Neural cell (in vitro differentiated cells): ENCODE results near the gene SNAP25. TPM values are rescaled to one million over a fixed set of nuclear protein-coding genes. Genes with fewer than 3 reads are reported as not detected.

Source experiments
- H2AFZ ChIP-seq: fragments of 200-600, 300-800 bp; sonication (generic), shearing (Covaris generic); 2 replicates; pipeline ENCODE4 v1.6.0; 2014; ENCODE audit warnings: low read depth, mild to moderate bottlenecking, antibody characterized with exemption, low read length, moderate library complexity
- H3F3A ChIP-seq: fragments of 200-600 bp; shearing (Covaris generic); 2 replicates; pipeline ENCODE4 v1.6.1; 2016; ENCODE audit warnings: mild to moderate bottlenecking, moderate library complexity, mixed read lengths, antibody characterized with exemption, low read length; ENCODE audit not compliant: insufficient read depth, poor library complexity, severe bottlenecking
- H3K27ac ChIP-seq: fragments of 200-600, 300-800 bp; sonication (generic), shearing (Covaris generic); 2 replicates; pipeline ENCODE4 v1.5.1; 2014; ENCODE audit warnings: mild to moderate bottlenecking, low read length, moderate library complexity
- H3K27me3 ChIP-seq: fragments of 300-800, 200-600 bp; sonication (generic), shearing (Covaris generic); 2 replicates; pipeline ENCODE4 v1.6.0; 2014; ENCODE audit warnings: mild to moderate bottlenecking, low read depth, low read length, moderate library complexity; ENCODE audit not compliant: insufficient read depth
- H3K36me3 ChIP-seq: fragments of 300-800, 200-600 bp; sonication (generic), shearing (Covaris generic); 2 replicates; pipeline ENCODE4 v1.5.1; 2014; ENCODE audit warnings: mild to moderate bottlenecking, antibody characterized with exemption, low read length, moderate library complexity; ENCODE audit not compliant: insufficient read depth
- H3K4me2 ChIP-seq: fragments of 300-800, 200-600 bp; sonication (generic), shearing (Covaris generic); 2 replicates; pipeline ENCODE4 v1.6.0; 2014; ENCODE audit warnings: mild to moderate bottlenecking, low read length
- H3K4me3 ChIP-seq: fragments of 300-800, 200-600 bp; sonication (generic), shearing (Covaris generic); 2 replicates; pipeline ENCODE4 v1.5.1; 2014; ENCODE audit warnings: mild to moderate bottlenecking, low read length, moderate library complexity
- H3K79me2 ChIP-seq: fragments of 200-600 bp; shearing (Covaris generic); replicated peaks from 2 replicates; pipeline ENCODE4 v1.6.0; 2014; ENCODE audit warnings: mild to moderate bottlenecking, low read length, moderate library complexity; ENCODE audit not compliant: insufficient read depth
- H3K9ac ChIP-seq: fragments of 300-800, 200-600 bp; sonication (generic), shearing (Covaris generic); 2 replicates; pipeline ENCODE4 v1.6.1; 2016; ENCODE audit warnings: mild to moderate bottlenecking, low read length, mixed read lengths
- H3K9me2 ChIP-seq: fragments of 200-600 bp; shearing (Covaris generic); 2 replicates; pipeline ENCODE4 v1.6.1; 2016; ENCODE audit warnings: mild to moderate bottlenecking, low read length, mixed read lengths; ENCODE audit not compliant: insufficient read depth
- H3K9me3 ChIP-seq: fragments of 200-600, 300-800 bp; sonication (generic), shearing (Covaris generic); 2 replicates; pipeline ENCODE4 v1.6.1; 2016; ENCODE audit warnings: mild to moderate bottlenecking, mixed run types, low read length, moderate library complexity, mixed read lengths
- H4K20me1 ChIP-seq: fragments of 200-600 bp; shearing (Covaris generic); 2 replicates; pipeline ENCODE4 v1.6.1; 2016; ENCODE audit warnings: mild to moderate bottlenecking, mixed run types; ENCODE audit not compliant: insufficient read depth
- CTCF ChIP-seq: fragments of 450-650 bp; IDR thresholded peaks from 2 replicates; pipeline ENCODE4 v1.5.1; 2014; ENCODE audit warnings: antibody characterized with exemption, mild to moderate bottlenecking, moderate library complexity; ENCODE audit not compliant: poor library complexity, severe bottlenecking
- EP300 ChIP-seq: fragments of 450-650 bp; conservative IDR thresholded peaks from 2 replicates; pipeline ENCODE4 v1.6.1; 2014; ENCODE audit warnings: antibody characterized with exemption, mild to moderate bottlenecking, moderate library complexity; ENCODE audit not compliant: poor library complexity, severe bottlenecking
- EZH2 ChIP-seq: fragments of 200-600, 300-800 bp; shearing (Covaris generic), sonication (generic); IDR thresholded peaks from 2 replicates; pipeline ENCODE4 v1.6.1; 2014; ENCODE audit warnings: antibody characterized with exemption, low read length, borderline replicate concordance, mild to moderate bottlenecking; ENCODE audit not compliant: insufficient read depth, poor library complexity, severe bottlenecking
- MXI1 ChIP-seq: fragments of 450-650 bp; conservative IDR thresholded peaks from 2 replicates; pipeline ENCODE4 v1.6.1; 2014; ENCODE audit warnings: antibody characterized with exemption, mild to moderate bottlenecking; ENCODE audit not compliant: poor library complexity, severe bottlenecking
- POLR2AphosphoS5 ChIP-seq: IDR thresholded peaks from 2 replicates; pipeline ENCODE4 v1.6.1; 2012
- RAD21 ChIP-seq: fragments of 450-650 bp; conservative IDR thresholded peaks from 2 replicates; pipeline ENCODE4 v1.6.1; 2014; ENCODE audit warnings: antibody characterized with exemption, mild to moderate bottlenecking, moderate library complexity
- SMC3 ChIP-seq: fragments of 450-650 bp; conservative IDR thresholded peaks from 2 replicates; pipeline ENCODE4 v1.6.1; 2014; ENCODE audit warnings: antibody characterized with exemption, mild to moderate bottlenecking, moderate library complexity; ENCODE audit not compliant: poor library complexity
- TAF1 ChIP-seq: IDR thresholded peaks from 2 replicates; pipeline ENCODE4 v1.6.1; 2012; ENCODE audit warnings: low read depth
- polyA plus RNA-seq: library from polyadenylated mRNA; depleted of rRNA; stranded (reverse); fragments of >200 nt; gene quantifications from 2 replicates; pipeline ENCODE4 v1.2.3, GENCODE V29; 2014
- TF ChIP-seq, protein P1 (sequence below): IDR thresholded peaks from 2 replicates; pipeline ENCODE4 v1.6.1; 2012; ENCODE audit warnings: borderline replicate concordance

SNAP25 gene
- polyA plus RNA-seq, 1 donor from 2014 or later: 139 TPM

DNA sequence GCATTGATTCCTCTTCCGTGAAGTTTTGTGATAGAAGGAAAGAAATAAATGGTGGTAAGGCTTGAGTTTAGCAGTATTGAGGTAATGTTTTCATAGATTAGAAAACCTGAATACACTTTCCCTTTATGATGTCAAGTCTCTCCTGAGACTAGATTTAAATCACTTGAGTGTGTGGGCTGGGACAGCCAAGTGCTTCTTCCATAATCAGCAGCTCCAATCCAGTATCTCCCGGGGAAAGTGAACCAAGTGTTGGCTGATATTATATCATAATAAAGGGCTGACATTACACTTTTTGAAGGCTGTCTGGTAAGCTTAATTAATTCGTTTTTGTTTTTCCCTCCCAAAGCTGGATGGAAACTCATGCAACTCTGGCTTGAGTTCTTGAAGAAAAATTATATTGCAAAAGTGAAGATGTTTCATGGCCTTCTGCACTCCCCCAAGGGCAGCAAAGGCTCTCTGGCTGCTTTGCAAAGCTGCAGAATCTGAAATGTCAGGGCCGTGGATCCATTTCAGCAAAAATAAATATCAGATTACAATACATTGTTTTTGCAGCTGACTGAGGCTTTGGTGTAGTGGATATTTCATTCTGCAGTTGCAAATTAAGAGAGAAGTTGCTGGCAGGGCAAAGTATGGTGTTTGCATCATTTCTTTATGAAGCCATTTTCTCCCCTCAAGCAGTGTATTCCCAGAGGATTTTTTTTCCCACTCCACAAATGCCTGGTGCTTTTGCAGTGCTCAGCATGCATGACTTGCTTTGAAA is 114.2 kb downstream of the SNAP25 start:
- Histone ChIP-seq H2AFZ (no peak overlapping the region), H3K79me2 (no peaks in the 10 kb centered on the region), H3K27me3 (no peaks in the 10 kb centered on the region), H3K9ac (no peak overlapping the region), H3K4me2 (no peak overlapping the region), H3K27ac (no peak overlapping the region), H3K36me3 (no peaks in the 10 kb centered on the region), H3F3A (no peaks in the 10 kb centered on the region), H3K9me2 (no peaks in the 10 kb centered on the region), H3K4me3 (no peak overlapping the region), H3K9me3 (no peaks in the 10 kb centered on the region), H4K20me1 (no peaks in the 10 kb centered on the region)
- TF ChIP-seq EZH2: no peak
- no peak for TF ChIP-seq SMC3
- TF ChIP-seq MXI1: no peak
- no peak for TF ChIP-seq CTCF
- TF ChIP-seq EP300: no peak
- TF ChIP-seq, protein P1, sequence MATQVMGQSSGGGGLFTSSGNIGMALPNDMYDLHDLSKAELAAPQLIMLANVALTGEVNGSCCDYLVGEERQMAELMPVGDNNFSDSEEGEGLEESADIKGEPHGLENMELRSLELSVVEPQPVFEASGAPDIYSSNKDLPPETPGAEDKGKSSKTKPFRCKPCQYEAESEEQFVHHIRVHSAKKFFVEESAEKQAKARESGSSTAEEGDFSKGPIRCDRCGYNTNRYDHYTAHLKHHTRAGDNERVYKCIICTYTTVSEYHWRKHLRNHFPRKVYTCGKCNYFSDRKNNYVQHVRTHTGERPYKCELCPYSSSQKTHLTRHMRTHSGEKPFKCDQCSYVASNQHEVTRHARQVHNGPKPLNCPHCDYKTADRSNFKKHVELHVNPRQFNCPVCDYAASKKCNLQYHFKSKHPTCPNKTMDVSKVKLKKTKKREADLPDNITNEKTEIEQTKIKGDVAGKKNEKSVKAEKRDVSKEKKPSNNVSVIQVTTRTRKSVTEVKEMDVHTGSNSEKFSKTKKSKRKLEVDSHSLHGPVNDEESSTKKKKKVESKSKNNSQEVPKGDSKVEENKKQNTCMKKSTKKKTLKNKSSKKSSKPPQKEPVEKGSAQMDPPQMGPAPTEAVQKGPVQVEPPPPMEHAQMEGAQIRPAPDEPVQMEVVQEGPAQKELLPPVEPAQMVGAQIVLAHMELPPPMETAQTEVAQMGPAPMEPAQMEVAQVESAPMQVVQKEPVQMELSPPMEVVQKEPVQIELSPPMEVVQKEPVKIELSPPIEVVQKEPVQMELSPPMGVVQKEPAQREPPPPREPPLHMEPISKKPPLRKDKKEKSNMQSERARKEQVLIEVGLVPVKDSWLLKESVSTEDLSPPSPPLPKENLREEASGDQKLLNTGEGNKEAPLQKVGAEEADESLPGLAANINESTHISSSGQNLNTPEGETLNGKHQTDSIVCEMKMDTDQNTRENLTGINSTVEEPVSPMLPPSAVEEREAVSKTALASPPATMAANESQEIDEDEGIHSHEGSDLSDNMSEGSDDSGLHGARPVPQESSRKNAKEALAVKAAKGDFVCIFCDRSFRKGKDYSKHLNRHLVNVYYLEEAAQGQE: no peak
- no peak for TF ChIP-seq RAD21
- TF ChIP-seq POLR2AphosphoS5: no peak
- TF ChIP-seq TAF1: no peak

- no peak overlapping the region for H3K4me2 ChIP-seq
- H3K36me3 ChIP-seq: no peaks in the 10 kb centered on the region
- TF ChIP-seq RAD21 (no peak), TAF1 (no peak), EZH2 (no peak), CTCF (no peak), EP300 (no peak), MXI1 (no peak), POLR2AphosphoS5 (no peak), SMC3 (no peak)
- TF ChIP-seq, protein P1: no peak
- no peaks in the 10 kb centered on the region for H4K20me1 ChIP-seq
- no peaks in the 10 kb centered on the region for H3K9me3 ChIP-seq
- no peak overlapping the region for H2AFZ ChIP-seq
- no peak overlapping the region for H3K27ac ChIP-seq
- no peak overlapping the region for H3K4me3 ChIP-seq
- H3F3A ChIP-seq: no peaks in the 10 kb centered on the region
- no peaks in the 10 kb centered on the region for H3K9me2 ChIP-seq
- no peak overlapping the region for H3K9ac ChIP-seq
- no peaks in the 10 kb centered on the region for H3K79me2 ChIP-seq
- H3K27me3 ChIP-seq: no peaks in the 10 kb centered on the region
Observed at GRCh38 chr20:10336959-10337729, 118.5 kb downstream of the SNAP25 start.
